Stimulated activated CD8-positive, alpha-beta memory T cell treated with anti-CD3 and anti-CD28 coated beads, Interleukin-15, amount 100 ng/mL, for 4 hours (primary cell): ENCODE results near the gene GEMIN5.
A peak's percentile ranks its signal among the peaks of the same experiment; 100 is the strongest.
"Not testable (repeated sequence)": the region's sequence is repeated elsewhere in the genome, so short reads cannot be mapped to it uniquely, and the experiment has no call there.

ENCODE experiments used
- DNase-seq, 2 donors: peaks; one replicate each; pipeline ENCODE4 v3.0.0-alpha.2; 2020; ENCODE audit warnings: low read depth in 2 of 2

GEMIN5 gene

GRCh38 chr5:154940772-154941620, 3.0 kb upstream of the GEMIN5 start, which contains the start of gene MRPL22:
Gene MRPL22 (plus strand): TSS chr5:154941073. CDS start chr5:154941111, 38 bp downstream.
- DNase-seq = peak; percentile 80 to 90

GRCh38 chr5:154940375-154940771, 2.4 kb upstream of the GEMIN5 start:
- DNase-seq = no peak

- DNase-seq = not testable (repeated sequence)
Observed at GRCh38 chr5:154939387-154939786, 1.4 kb upstream of the GEMIN5 start.

- DNase-seq = no peak
Observed at GRCh38 chr5:154937186-154937717, 759 bp downstream of the GEMIN5 start.

- DNase-seq = no peak
Observed at GRCh38 chr5:154934881-154935280, 3.1 kb downstream of the GEMIN5 start.

GRCh38 chr5:154933537-154933936, 4.5 kb downstream of the GEMIN5 start:
- DNase-seq = no peak

- no peak for DNase-seq
Observed at GRCh38 chr5:154923441-154924430, 14.3 kb downstream of the GEMIN5 start.

- no peak for DNase-seq
Observed at GRCh38 chr5:154917757-154918156, 20.3 kb downstream of the GEMIN5 start.

- DNase-seq = no peak
Observed at GRCh38 chr5:154916874-154917273, 21.1 kb downstream of the GEMIN5 start.

GRCh38 chr5:154905601-154906000, 32.4 kb downstream of the GEMIN5 start:
- not testable (repeated sequence) for DNase-seq

GRCh38 chr5:154901913-154902312, 36.1 kb downstream of the GEMIN5 start:
- no peak for DNase-seq

- no peak for DNase-seq
Observed at GRCh38 chr5:154901276-154901675, 36.7 kb downstream of the GEMIN5 start.

GRCh38 chr5:154900066-154900465, 37.9 kb downstream of the GEMIN5 start:
- DNase-seq = no peak

GRCh38 chr5:154899151-154899816, 38.7 kb downstream of the GEMIN5 start:
- no peak for DNase-seq

- no peak for DNase-seq
Observed at GRCh38 chr5:154898210-154898609, 39.8 kb downstream of the GEMIN5 start.

GRCh38 chr5:154896562-154897165, 41.3 kb downstream of the GEMIN5 start:
- no peak for DNase-seq

- DNase-seq = no peak
Observed at GRCh38 chr5:154895606-154896561, 42.1 kb downstream of the GEMIN5 start.

GRCh38 chr5:154893381-154893780, 44.6 kb downstream of the GEMIN5 start:
- no peak for DNase-seq

GRCh38 chr5:154892369-154892771, 45.6 kb downstream of the GEMIN5 start:
- no peak for DNase-seq

- DNase-seq = no peak
Observed at GRCh38 chr5:154885439-154885838, 52.6 kb downstream of the GEMIN5 start.
